Keratinocyte (primary cell): ENCODE data around the gene PRKAG2.

Experiments
- CTCF ChIP-seq, 3 experiments: IDR thresholded peaks in 1 of 3; conservative IDR thresholded peaks in 1 of 3; optimal IDR thresholded peaks in 1 of 3; 2 replicates in 2 of 3; 3 replicates in 1 of 3; pipeline versions ENCODE3 to v1.5.1; 2011; ENCODE audit warnings: low read length in 3 of 3, mild to moderate bottlenecking in 3 of 3, moderate library complexity in 2 of 3, control low read depth in 1 of 3, inconsistent platforms in 1 of 3; ENCODE audit not compliant: insufficient read depth in 2 of 3; ENCODE audit errors: extremely low read depth in 1 of 3
- EZH2 ChIP-seq: IDR thresholded peaks from one replicate; pipeline ENCODE4 v1.6.1; 2012; ENCODE audit warnings: inconsistent platforms, mild to moderate bottlenecking, low read length, moderate library complexity

DNA sequence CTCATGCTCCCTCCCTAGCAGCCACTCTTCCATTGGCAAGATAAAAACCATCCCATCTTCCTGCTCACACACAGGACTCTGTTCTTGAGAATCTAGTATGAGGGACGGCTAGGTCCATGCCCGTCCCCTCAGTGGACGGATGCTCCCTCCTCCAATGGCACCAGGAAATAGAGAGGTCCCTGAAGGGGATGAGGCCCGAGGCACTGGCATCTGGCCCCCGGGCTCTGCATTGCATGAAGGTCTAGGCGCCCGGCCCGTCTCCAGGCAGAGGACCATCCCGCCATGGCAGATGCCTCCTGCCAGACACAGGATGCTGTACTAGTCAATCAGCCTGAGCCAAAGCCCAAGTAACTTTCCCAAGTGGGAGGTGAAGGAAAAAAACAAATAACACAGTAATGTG lies 15.0 kb downstream of the PRKAG2 start:
- TF ChIP-seq CTCF (optimal IDR thresholded peaks at IDR 0.05 in 1 of 3, IDR thresholded peaks at IDR 0.05 in 1 of 3, conservative IDR thresholded peaks at IDR 0.05 in 1 of 3; ENCODE audit: extremely low read depth in 1 of 3, insufficient read depth in 2 of 3, low read length in 3 of 3) (no peak), EZH2 (no peak)
